BJ (cell line): ENCODE measurements around the gene CNOT3. TPM values are rescaled to one million over a fixed set of nuclear protein-coding genes. Genes with fewer than 3 reads are reported as not detected.

ENCODE experiments used
- CTCF ChIA-PET: fragments of 350-600 bp; formaldehyde crosslinking; extraction: SDS; loops from one replicate; lab custom pipeline; 2021; ENCODE audit warnings: antibody characterized with exemption, inconsistent platforms; lab: Yijun Ruan, JAX
- POLR2A ChIA-PET: fragments of 300-600 bp; sonication (Branson Sonifier 250); formaldehyde crosslinking; extraction: SDS; loops from one replicate; lab custom pipeline; 2021; ENCODE audit warnings: antibody characterized with exemption; lab: Charles Lee
- DNase-seq: peaks from one replicate; pipeline ENCODE4 v3.0.0-alpha.2; 2011; ENCODE audit warnings: low read depth
- H3K27me3 ChIP-seq: 2 replicates; pipeline ENCODE4 v1.6.0; 2011; ENCODE audit warnings: low read length; ENCODE audit not compliant: control insufficient read depth, insufficient read depth
- H3K36me3 ChIP-seq: 2 replicates; pipeline ENCODE4 v1.5.1; 2011; ENCODE audit warnings: low read length; ENCODE audit not compliant: control insufficient read depth, insufficient read depth
- H3K4me3 ChIP-seq: 2 replicates; pipeline ENCODE4 v1.5.1; 2011; ENCODE audit warnings: low read depth, mild to moderate bottlenecking, control low read depth, low read length
- CTCF ChIP-seq: IDR thresholded peaks from 2 replicates; pipeline ENCODE4 v1.5.1; 2011; ENCODE audit warnings: low read depth, mild to moderate bottlenecking, control low read depth, inconsistent platforms, low read length, moderate library complexity; ENCODE audit not compliant: insufficient read depth
- polyA plus RNA-seq: library from polyadenylated mRNA; depleted of rRNA; stranded (reverse); fragments of >200 nt; gene quantifications from 2 replicates; pipeline ENCODE4 v1.2.3, GENCODE V29; 2011

CNOT3 gene
- polyA plus RNA-seq, 1 experiment = 6.3 TPM

DNA sequence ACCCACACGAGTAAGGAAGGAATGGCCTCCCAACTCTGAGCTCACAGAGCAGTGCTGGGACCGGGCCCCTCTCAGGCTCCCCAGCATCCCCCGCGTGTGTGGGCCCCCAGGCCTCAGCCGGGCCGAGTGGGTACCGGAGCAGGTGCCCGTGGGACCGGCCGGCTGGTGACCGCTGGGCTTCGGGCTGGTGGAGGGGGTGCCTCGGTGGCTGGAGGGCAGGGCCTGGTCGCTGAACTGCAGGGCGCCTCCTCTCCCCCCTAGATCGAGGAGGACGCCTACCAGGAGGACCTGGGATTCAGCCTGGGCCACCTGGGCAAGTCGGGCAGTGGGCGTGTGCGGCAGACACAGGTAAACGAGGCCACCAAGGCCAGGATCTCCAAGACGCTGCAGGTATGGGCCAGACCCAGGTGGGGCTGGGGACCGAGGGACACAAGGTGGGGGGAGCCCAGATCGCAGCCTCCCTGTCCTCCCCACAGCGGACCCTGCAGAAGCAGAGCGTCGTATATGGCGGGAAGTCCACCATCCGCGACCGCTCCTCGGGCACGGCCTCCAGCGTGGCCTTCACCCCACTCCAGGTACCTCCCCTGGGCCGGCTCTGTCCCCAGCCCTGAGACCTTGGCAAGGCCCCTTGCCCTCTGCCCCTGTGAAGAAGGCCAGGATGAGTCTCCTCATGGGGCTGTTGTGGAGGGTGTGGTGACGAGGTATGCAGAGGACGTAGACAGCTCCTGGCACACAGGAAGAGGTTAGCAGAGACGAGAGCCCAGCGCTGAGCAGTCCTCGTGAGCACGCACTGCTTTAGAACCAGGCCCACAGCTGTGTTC lies 8.6 kb upstream of the CNOT3 start:
- ChIA-PET POLR2A (no interaction called here), CTCF (no interaction called here)
- Histone ChIP-seq H3K4me3 (no peak overlapping the region), H3K27me3 (no peaks in the 10 kb centered on the region), H3K36me3 (peaks cover 29% of the 10 kb centered on the region)
- DNase-seq = no peak
- TF ChIP-seq CTCF = no peak

DNA sequence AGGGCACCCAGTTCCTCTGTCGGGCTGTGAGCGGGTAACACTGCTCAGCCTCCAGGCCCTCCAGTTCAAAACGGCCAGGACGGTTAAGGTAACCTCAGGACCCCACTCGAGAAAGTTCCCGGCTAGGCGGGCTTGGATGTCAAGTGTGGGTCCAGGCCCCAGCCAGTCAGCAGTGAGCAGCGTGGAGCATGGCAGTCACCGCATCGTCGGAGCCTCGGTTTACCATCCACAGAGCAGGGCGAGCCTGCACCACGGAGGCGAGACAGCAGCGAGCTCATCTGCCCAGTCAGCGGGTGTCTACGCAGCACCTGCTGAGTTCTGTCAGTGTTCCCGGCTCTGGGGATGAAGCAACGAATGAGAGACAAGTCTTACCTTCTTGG lies 8.0 kb upstream of the CNOT3 start:
- ChIA-PET CTCF (no interaction called here), POLR2A (interaction anchor here (0.6 kb wide), 1 partner anchor 1047 kb away, joined by 3 read pairs; no protein-coding TSS in a partner anchor)
- H3K27me3 ChIP-seq = no peaks in the 10 kb centered on the region
- no peak for DNase-seq
- peaks cover 27% of the 10 kb centered on the region for H3K36me3 ChIP-seq
- no peak overlapping the region for H3K4me3 ChIP-seq
- no peak for TF ChIP-seq CTCF

GRCh38 chr19:54133312-54133956 lies 4.1 kb upstream of the CNOT3 start:
- CTCF ChIA-PET = no interaction called here

DNA sequence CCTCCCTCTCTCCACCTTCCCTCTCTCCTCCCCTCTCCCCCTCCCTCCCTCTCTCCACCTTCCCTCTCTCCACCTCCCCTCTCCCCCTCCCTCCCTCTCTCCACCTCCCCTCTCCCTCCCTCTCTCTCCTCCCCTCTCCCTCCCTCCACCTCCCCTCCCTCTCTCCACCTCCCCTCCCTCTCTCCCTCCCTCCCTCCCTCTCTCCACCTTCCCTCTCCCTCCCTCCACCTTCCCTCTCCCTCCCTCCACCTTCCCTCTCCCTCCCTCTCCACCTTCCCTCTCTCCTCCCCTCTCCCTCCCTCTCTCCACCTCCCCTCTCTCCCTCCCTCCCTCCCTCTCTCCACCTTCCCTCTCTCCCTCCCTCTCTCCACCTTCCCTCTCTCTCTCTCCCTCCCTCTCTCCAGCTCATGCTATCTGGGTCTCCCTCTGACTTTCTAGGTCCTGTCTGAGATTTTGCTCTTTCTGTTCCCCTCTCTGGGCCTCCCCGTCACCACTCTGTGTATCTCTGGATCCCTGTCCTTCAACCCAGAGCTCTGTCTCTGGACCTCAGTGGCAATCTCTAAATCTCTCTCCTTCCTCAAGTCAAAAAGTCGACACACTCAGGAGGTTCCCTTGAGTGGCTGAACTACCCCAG lies 3.5 kb upstream of the CNOT3 start:
- no peak overlapping the region for H3K4me3 ChIP-seq
- no peak for TF ChIP-seq CTCF
- POLR2A ChIA-PET = no interaction called here
- CTCF ChIA-PET = no interaction called here
- no peak for DNase-seq
- H3K27me3 ChIP-seq = no peaks in the 10 kb centered on the region
- H3K36me3 ChIP-seq = peaks cover 11% of the 10 kb centered on the region

More at GRCh38 chr19:54133312-54133956, 4.1 kb upstream of the CNOT3 start:
- POLR2A ChIA-PET = no interaction called here
- H3K36me3 ChIP-seq = peaks cover 12% of the 10 kb centered on the region
- DNase-seq = no peak
- no peak for TF ChIP-seq CTCF
- no peak overlapping the region for H3K4me3 ChIP-seq
- no peaks in the 10 kb centered on the region for H3K27me3 ChIP-seq
